ENCODE results near the gene PHAF1. TPM values are rescaled to one million over a fixed set of nuclear protein-coding genes. Genes with fewer than 3 reads are reported as not detected.
"Not testable (repeated sequence)": the region's sequence is repeated elsewhere in the genome, so short reads cannot be mapped to it uniquely, and the experiment has no call there.

Gene PHAF1
- total RNA-seq, 4 donors from 2014 or later: 14.2 to 22.5 (median 19.3) TPM

- TF ChIP-seq, protein P1, sequence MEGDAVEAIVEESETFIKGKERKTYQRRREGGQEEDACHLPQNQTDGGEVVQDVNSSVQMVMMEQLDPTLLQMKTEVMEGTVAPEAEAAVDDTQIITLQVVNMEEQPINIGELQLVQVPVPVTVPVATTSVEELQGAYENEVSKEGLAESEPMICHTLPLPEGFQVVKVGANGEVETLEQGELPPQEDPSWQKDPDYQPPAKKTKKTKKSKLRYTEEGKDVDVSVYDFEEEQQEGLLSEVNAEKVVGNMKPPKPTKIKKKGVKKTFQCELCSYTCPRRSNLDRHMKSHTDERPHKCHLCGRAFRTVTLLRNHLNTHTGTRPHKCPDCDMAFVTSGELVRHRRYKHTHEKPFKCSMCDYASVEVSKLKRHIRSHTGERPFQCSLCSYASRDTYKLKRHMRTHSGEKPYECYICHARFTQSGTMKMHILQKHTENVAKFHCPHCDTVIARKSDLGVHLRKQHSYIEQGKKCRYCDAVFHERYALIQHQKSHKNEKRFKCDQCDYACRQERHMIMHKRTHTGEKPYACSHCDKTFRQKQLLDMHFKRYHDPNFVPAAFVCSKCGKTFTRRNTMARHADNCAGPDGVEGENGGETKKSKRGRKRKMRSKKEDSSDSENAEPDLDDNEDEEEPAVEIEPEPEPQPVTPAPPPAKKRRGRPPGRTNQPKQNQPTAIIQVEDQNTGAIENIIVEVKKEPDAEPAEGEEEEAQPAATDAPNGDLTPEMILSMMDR (IDR thresholded peaks at IDR 0.05): no peak
- no peak for TF ChIP-seq POLR2A (IDR thresholded peaks at IDR 0.05)
- intact Hi-C loops (cut with DNase I): no loop called here
- Histone ChIP-seq H3K4me3 (no peak overlapping the region), H3K27ac (no peak overlapping the region), H3K36me3 (peaks cover 0 to 26% (median 0%) of the 10 kb centered on the region in 3 donors), H3K27me3 (no peaks in the 10 kb centered on the region), H3K9me3 (no peaks in the 10 kb centered on the region), H3K4me1 (peaks cover 14 to 63% (median 27%) of the 10 kb centered on the region in 3 donors)
- DNase-seq: no peak
- 64 to 66% methylated on average over 5 to 7 of the region's 7 CpGs for WGBS, 2 donors
Measured at GRCh38 chr16:67115639-67116038, 5.9 kb downstream of the PHAF1 start.

GRCh38 chr16:67116388-67117311, 6.9 kb downstream of the PHAF1 start:
- intact Hi-C loops (cut with DNase I): no loop called here
- Histone ChIP-seq H3K27me3 (no peaks in the 10 kb centered on the region), H3K27ac (peak overlapping the region in 1 of 4 donors; percentile 75), H3K4me1 (peaks cover 4 to 53% (median 17%) of the 10 kb centered on the region in 3 donors), H3K9me3 (no peaks in the 10 kb centered on the region), H3K4me3 (no peak overlapping the region), H3K36me3 (peaks cover 0 to 36% (median 5%) of the 10 kb centered on the region in 3 donors)
- DNase-seq: no peak
- TF ChIP-seq, protein P1 (IDR thresholded peaks at IDR 0.05): no peak
- no peak for TF ChIP-seq POLR2A (IDR thresholded peaks at IDR 0.05)
- WGBS, 2 donors: 80% methylated on average over 11 to 13 of the region's 13 CpGs

GRCh38 chr16:67117716-67118115, 8.0 kb downstream of the PHAF1 start:
- no peaks in the 10 kb centered on the region for H3K9me3 ChIP-seq
- H3K27ac ChIP-seq: no peak overlapping the region
- no peak overlapping the region for H3K4me3 ChIP-seq
- TF ChIP-seq, protein P1 (IDR thresholded peaks at IDR 0.05): no peak
- no peak for TF ChIP-seq POLR2A (IDR thresholded peaks at IDR 0.05)
- H3K4me1 ChIP-seq: peaks cover 0 to 42% (median 8%) of the 10 kb centered on the region in 3 donors
- no peaks in the 10 kb centered on the region for H3K27me3 ChIP-seq
- intact Hi-C loops (cut with DNase I): no loop called here
- WGBS, 2 donors: 94 to 97% methylated on average over 8 to 9 of the region's 9 CpGs
- peaks cover 0 to 46% (median 16%) of the 10 kb centered on the region in 3 donors for H3K36me3 ChIP-seq
- no peak for DNase-seq

- TF ChIP-seq, protein P1 (IDR thresholded peaks at IDR 0.05): no peak
- no peak for TF ChIP-seq POLR2A (IDR thresholded peaks at IDR 0.05)
- H3K9me3 ChIP-seq: no peaks in the 10 kb centered on the region
- no peak overlapping the region for H3K27ac ChIP-seq
- 65 to 70% methylated on average over 5 of the region's 5 CpGs for WGBS, 2 donors
- peaks cover 0 to 69% (median 21%) of the 10 kb centered on the region in 3 donors for H3K36me3 ChIP-seq
- no peak overlapping the region for H3K4me3 ChIP-seq
- intact Hi-C loops (cut with DNase I): no loop called here
- H3K27me3 ChIP-seq: no peaks in the 10 kb centered on the region
- DNase-seq: no peak
- peaks cover 0 to 19% (median 0%) of the 10 kb centered on the region in 3 donors for H3K4me1 ChIP-seq
Measured at GRCh38 chr16:67120025-67120424, 10.3 kb downstream of the PHAF1 start.

GRCh38 chr16:67122799-67123198, 13.1 kb downstream of the PHAF1 start:
- H3K27ac ChIP-seq; intact Hi-C loops (cut with DNase I); H3K4me3 ChIP-seq; H3K4me1 ChIP-seq; H3K27me3 ChIP-seq; DNase-seq; H3K9me3 ChIP-seq: not testable (repeated sequence)
- 91 to 93% methylated on average over 5 of the region's 5 CpGs for WGBS, 2 donors
- H3K36me3 ChIP-seq: peaks cover 0 to 87% (median 21%) of the 10 kb centered on the region in 3 donors

Data from esophagus squamous epithelium (tissue), 5 donors.